WI38 (cell line): ENCODE data around the gene CDK14.

ENCODE experiments used
- H3K4me3 ChIP-seq: 2 replicates; pipeline ENCODE4 v1.5.1; 2011; ENCODE audit warnings: low read depth, mild to moderate bottlenecking, control low read depth, low read length
- CTCF ChIP-seq: IDR thresholded peaks from 2 replicates; pipeline ENCODE4 v1.5.1; 2012; ENCODE audit warnings: low read depth, mild to moderate bottlenecking, control low read depth, low read length

The CDK14 gene

GRCh38 chr7:90648834-90649233, 52.7 kb downstream of the CDK14 start:
- no peak for TF ChIP-seq CTCF
- H3K4me3 ChIP-seq, result no peak overlapping the region

- TF ChIP-seq CTCF, result no peak
- H3K4me3 ChIP-seq, result no peak overlapping the region
These were observed 58.8 kb downstream of the CDK14 start for GRCh38 chr7:90654718-90655427.

GRCh38 chr7:90655566-90655965, 59.4 kb downstream of the CDK14 start:
- TF ChIP-seq CTCF, result no peak
- no peak overlapping the region for H3K4me3 ChIP-seq

- TF ChIP-seq CTCF, result no peak
- H3K4me3 ChIP-seq, result no peak overlapping the region
These were observed 61.4 kb downstream of the CDK14 start for GRCh38 chr7:90657481-90657880.

- no peak overlapping the region for H3K4me3 ChIP-seq
- no peak for TF ChIP-seq CTCF
These were observed 64.0 kb downstream of the CDK14 start for GRCh38 chr7:90660100-90660499.

GRCh38 chr7:90660819-90661218, 64.7 kb downstream of the CDK14 start:
- no peak for TF ChIP-seq CTCF
- no peak overlapping the region for H3K4me3 ChIP-seq

- no peak overlapping the region for H3K4me3 ChIP-seq
- TF ChIP-seq CTCF, result no peak
These were observed 65.4 kb downstream of the CDK14 start for GRCh38 chr7:90661290-90662151.
